NCI-H524 treated with DMSO at 0.1 percent for 48 hours (cell line): Measurements from ENCODE around the gene ZNF606.
"Not testable (repeated sequence)": the region's sequence is repeated elsewhere in the genome, so short reads cannot be mapped to it uniquely, and the experiment has no call there.

Experiments
- DNase-seq: peaks from one replicate; lab custom pipeline; 2025; lab: John Stamatoyannopoulos, UW

ZNF606 gene

GRCh38 chr19:58009666-58010301, 7.2 kb upstream of the ZNF606 start:
- DNase-seq: peak; percentile 67

GRCh38 chr19:58009301-58009665, 6.7 kb upstream of the ZNF606 start:
- DNase-seq: no peak

- not testable (repeated sequence) for DNase-seq
Observed at GRCh38 chr19:58008877-58009276, 6.3 kb upstream of the ZNF606 start.

- DNase-seq: no peak
Observed at GRCh38 chr19:58007285-58007684, 4.7 kb upstream of the ZNF606 start.

GRCh38 chr19:58003174-58003828, 681 bp upstream of the ZNF606 start:
- no peak for DNase-seq

GRCh38 chr19:58001895-58002369, 688 bp downstream of the ZNF606 start:
- no peak for DNase-seq

- DNase-seq: no peak
Observed at GRCh38 chr19:58000677-58001076, 1.9 kb downstream of the ZNF606 start.

- no peak for DNase-seq
Observed at GRCh38 chr19:57992841-57993240, 9.8 kb downstream of the ZNF606 start.

GRCh38 chr19:57978586-57979289, 23.9 kb downstream of the ZNF606 start:
- no peak for DNase-seq

- no peak for DNase-seq
Observed at GRCh38 chr19:57974434-57974833, 28.2 kb downstream of the ZNF606 start, which contains the start of gene C19orf18. Gene C19orf18, minus strand, starts transcription at chr19:57974534. Its CDS starts 102 bp downstream, at chr19:57974432.

- no peak for DNase-seq
Observed at GRCh38 chr19:57964761-57965160, 37.9 kb downstream of the ZNF606 start.

- no peak for DNase-seq
Observed at GRCh38 chr19:57961785-57962184, 40.8 kb downstream of the ZNF606 start.

- no peak for DNase-seq
Observed at GRCh38 chr19:57954996-57955395, 47.6 kb downstream of the ZNF606 start.

- no peak for DNase-seq
Observed at GRCh38 chr19:57949702-57950101, 52.9 kb downstream of the ZNF606 start.

- DNase-seq: no peak
Observed at GRCh38 chr19:57949296-57949695, 53.3 kb downstream of the ZNF606 start.

- DNase-seq: peak; percentile 63
Observed at GRCh38 chr19:57947419-57948134, 55.0 kb downstream of the ZNF606 start, which contains the start of gene ZNF256. Gene ZNF256, minus strand, starts transcription at chr19:57947706. Its CDS starts 232 bp downstream, at chr19:57947474.

- DNase-seq: no peak
Observed at GRCh38 chr19:57947088-57947418, 55.6 kb downstream of the ZNF606 start.

- no peak for DNase-seq
Observed at GRCh38 chr19:57946316-57946715, 56.3 kb downstream of the ZNF606 start.

- DNase-seq: no peak
Observed at GRCh38 chr19:57941593-57941992, 61.0 kb downstream of the ZNF606 start.

- DNase-seq: no peak
Observed at GRCh38 chr19:57935731-57936130, 66.9 kb downstream of the ZNF606 start.

- DNase-seq: no peak
Observed at GRCh38 chr19:57934820-57935665, 67.6 kb downstream of the ZNF606 start, which contains the start of gene ZNF418. Gene ZNF418, minus strand, starts transcription at chr19:57935402. Its CDS starts 1,580 bp downstream, at chr19:57933822.
